CD4-positive, alpha-beta T cell treated with Interleukin-12 subunit alpha and Interleukin-12 subunit beta, for 1 hour (primary cell): ENCODE data around the gene APBB2.

Experiments
- DNase-seq: peaks from one replicate; pipeline ENCODE4 v3.0.0-alpha.2; 2020

Gene APBB2

GRCh38 chr4:40881096-40881495, 333.2 kb downstream of the APBB2 start:
- DNase-seq, result no peak

GRCh38 chr4:40878548-40879055, 335.7 kb downstream of the APBB2 start:
- DNase-seq, result no peak

- DNase-seq, result no peak
These were observed 337.3 kb downstream of the APBB2 start for GRCh38 chr4:40877081-40877480.

- no peak for DNase-seq
These were observed 338.7 kb downstream of the APBB2 start for GRCh38 chr4:40875507-40876150.

GRCh38 chr4:40874901-40875300, 339.4 kb downstream of the APBB2 start:
- no peak for DNase-seq

GRCh38 chr4:40874331-40874730, 340.0 kb downstream of the APBB2 start:
- no peak for DNase-seq

GRCh38 chr4:40871695-40872250, 342.6 kb downstream of the APBB2 start:
- no peak for DNase-seq

GRCh38 chr4:40870150-40870549, 344.2 kb downstream of the APBB2 start:
- DNase-seq, result no peak

- no peak for DNase-seq
These were observed 348.6 kb downstream of the APBB2 start for GRCh38 chr4:40865696-40866095.

- no peak for DNase-seq
These were observed 349.8 kb downstream of the APBB2 start for GRCh38 chr4:40864531-40864930.

GRCh38 chr4:40858962-40859361, 355.4 kb downstream of the APBB2 start:
- DNase-seq, result no peak

- no peak for DNase-seq
These were observed 356.4 kb downstream of the APBB2 start for GRCh38 chr4:40857956-40858355.

GRCh38 chr4:40856840-40857362, 357.4 kb downstream of the APBB2 start:
- DNase-seq, result peak; percentile 28

- no peak for DNase-seq
These were observed 358.0 kb downstream of the APBB2 start for GRCh38 chr4:40856277-40856839.

- DNase-seq, result no peak
These were observed 363.8 kb downstream of the APBB2 start for GRCh38 chr4:40850496-40850895.

- DNase-seq, result no peak
These were observed 365.4 kb downstream of the APBB2 start for GRCh38 chr4:40848940-40849339.

- DNase-seq, result no peak
These were observed 366.1 kb downstream of the APBB2 start for GRCh38 chr4:40848251-40848650.

- DNase-seq, result no peak
These were observed 367.8 kb downstream of the APBB2 start for GRCh38 chr4:40846532-40846931.

- no peak for DNase-seq
These were observed 369.0 kb downstream of the APBB2 start for GRCh38 chr4:40845154-40845835.

- DNase-seq, result no peak
These were observed 370.1 kb downstream of the APBB2 start for GRCh38 chr4:40844261-40844660.

- peak; percentile 26 for DNase-seq
These were observed 370.6 kb downstream of the APBB2 start for GRCh38 chr4:40843696-40844095.

GRCh38 chr4:40842725-40843423, 371.5 kb downstream of the APBB2 start:
- no peak for DNase-seq

GRCh38 chr4:40842318-40842717, 372.0 kb downstream of the APBB2 start:
- no peak for DNase-seq
